Nephron (organoid): ENCODE measurements around the gene ASTN2.

Experiments used
- H3K27ac Mint-ChIP-seq, 3 experiments: 2 replicates each; pipeline ENCODE4 v1.8.0; 2020; ENCODE audit warnings: mixed read lengths in 3 of 3, mild to moderate bottlenecking in 2 of 3, moderate library complexity in 1 of 3
- H3K27me3 Mint-ChIP-seq: 2 replicates; pipeline ENCODE4 v1.8.0; 2021; ENCODE audit warnings: low read depth, mild to moderate bottlenecking, moderate library complexity, mixed read lengths
- H3K36me3 Mint-ChIP-seq: 2 replicates; pipeline ENCODE4 v1.8.0; 2020; ENCODE audit warnings: low read depth, mixed read lengths
- H3K4me1 Mint-ChIP-seq: 2 replicates; pipeline ENCODE4 v1.8.0; 2020; ENCODE audit warnings: mixed read lengths
- H3K4me3 Mint-ChIP-seq, 3 experiments: 2 replicates each; pipeline ENCODE4 v1.8.0; 2020; ENCODE audit warnings: mild to moderate bottlenecking in 3 of 3, mixed read lengths in 3 of 3, moderate library complexity in 2 of 3
- H3K9me3 Mint-ChIP-seq: 2 replicates; pipeline ENCODE4 v1.8.0; 2020; ENCODE audit warnings: mixed read lengths
- TF ChIP-seq, protein P1 (sequence below), 3 experiments: fragments of 200-600 bp; sonication (generic); IDR thresholded peaks; one replicate each; pipeline ENCODE4 v1.5.0; 2021; ENCODE audit warnings: antibody characterized with exemption in 3 of 3; ENCODE audit not compliant: unreplicated experiment in 3 of 3

Gene ASTN2

DNA sequence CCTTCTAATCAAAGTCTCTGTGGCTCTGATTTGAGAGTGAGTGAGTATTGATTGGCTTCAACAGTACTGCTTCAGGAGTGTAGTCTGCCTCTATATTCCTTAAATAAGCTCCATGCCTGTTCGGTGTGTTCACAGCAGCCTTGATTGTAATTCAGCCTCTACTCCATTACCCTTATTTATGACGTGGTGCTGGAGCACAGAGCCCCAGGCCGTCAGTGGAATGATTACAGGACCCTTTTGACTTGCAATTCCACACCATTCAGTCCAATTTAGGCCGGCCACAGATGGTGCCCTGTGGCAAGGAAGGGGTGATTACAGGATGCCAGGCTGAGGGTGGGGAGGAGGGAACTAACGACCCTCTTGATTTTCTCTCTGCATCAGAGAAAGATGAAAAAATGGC, 110.3 kb downstream of the ASTN2 start:
- no peak overlapping the region for H3K27ac Mint-ChIP-seq
- H3K36me3 Mint-ChIP-seq = no peaks in the 10 kb centered on the region
- TF ChIP-seq, protein P1, sequence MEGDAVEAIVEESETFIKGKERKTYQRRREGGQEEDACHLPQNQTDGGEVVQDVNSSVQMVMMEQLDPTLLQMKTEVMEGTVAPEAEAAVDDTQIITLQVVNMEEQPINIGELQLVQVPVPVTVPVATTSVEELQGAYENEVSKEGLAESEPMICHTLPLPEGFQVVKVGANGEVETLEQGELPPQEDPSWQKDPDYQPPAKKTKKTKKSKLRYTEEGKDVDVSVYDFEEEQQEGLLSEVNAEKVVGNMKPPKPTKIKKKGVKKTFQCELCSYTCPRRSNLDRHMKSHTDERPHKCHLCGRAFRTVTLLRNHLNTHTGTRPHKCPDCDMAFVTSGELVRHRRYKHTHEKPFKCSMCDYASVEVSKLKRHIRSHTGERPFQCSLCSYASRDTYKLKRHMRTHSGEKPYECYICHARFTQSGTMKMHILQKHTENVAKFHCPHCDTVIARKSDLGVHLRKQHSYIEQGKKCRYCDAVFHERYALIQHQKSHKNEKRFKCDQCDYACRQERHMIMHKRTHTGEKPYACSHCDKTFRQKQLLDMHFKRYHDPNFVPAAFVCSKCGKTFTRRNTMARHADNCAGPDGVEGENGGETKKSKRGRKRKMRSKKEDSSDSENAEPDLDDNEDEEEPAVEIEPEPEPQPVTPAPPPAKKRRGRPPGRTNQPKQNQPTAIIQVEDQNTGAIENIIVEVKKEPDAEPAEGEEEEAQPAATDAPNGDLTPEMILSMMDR (IDR thresholded peaks at IDR 0.05; ENCODE audit: unreplicated experiment in 3 of 3) = no peak
- H3K27me3 Mint-ChIP-seq = peaks cover 12% of the 10 kb centered on the region
- H3K9me3 Mint-ChIP-seq = no peaks in the 10 kb centered on the region
- no peaks in the 10 kb centered on the region for H3K4me1 Mint-ChIP-seq
- no peak overlapping the region for H3K4me3 Mint-ChIP-seq

DNA sequence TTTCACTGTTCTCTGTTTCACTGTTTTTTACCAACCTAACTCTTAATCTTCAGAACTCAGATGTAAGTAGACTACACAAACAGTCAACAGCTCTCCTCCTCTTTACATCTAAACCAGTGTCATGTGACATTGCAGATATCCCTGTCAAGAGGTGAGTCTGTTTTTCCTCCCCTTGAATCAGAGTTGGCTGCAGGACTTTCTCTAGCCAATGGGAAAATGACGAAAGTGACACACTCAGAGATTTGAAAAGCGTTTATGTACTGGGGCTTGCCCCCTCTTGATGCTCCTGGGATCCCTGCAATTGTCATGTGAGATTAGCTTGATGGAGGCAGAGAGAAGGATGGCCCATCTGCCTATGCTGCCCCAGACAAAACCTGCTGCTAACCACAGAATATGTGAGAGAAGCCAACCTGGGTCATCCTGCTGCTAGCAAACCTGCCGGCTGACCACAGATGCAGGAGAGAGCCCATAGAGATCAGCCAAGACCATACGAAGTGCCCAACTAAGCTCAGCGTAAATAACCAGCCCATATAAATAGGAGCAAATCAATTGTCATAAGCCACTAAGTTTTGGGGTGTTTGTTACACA, 111.1 kb downstream of the ASTN2 start:
- H3K36me3 Mint-ChIP-seq = no peaks in the 10 kb centered on the region
- no peaks in the 10 kb centered on the region for H3K4me1 Mint-ChIP-seq
- H3K27ac Mint-ChIP-seq = no peak overlapping the region

DNA sequence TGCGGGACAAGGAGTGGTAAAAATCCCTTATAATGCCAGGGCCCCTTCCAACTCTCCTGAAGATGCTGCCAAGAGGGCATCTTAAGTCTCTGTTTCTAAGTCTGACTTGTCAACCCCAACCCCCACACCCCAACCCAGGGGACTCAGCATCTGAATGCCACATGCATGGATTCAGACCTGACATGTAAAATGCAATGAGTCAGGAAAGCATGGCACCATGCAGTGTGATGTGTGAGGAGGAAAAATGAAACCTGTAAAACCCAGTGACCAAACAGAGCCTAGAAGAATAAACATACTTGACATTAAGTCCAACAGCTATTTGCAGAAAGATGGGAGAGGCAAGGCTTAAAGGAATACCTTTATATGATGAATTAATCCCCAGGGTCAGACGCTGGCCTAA, 112.4 kb downstream of the ASTN2 start:
- Mint-ChIP-seq H3K9me3 (no peaks in the 10 kb centered on the region), H3K4me3 (no peak overlapping the region), H3K36me3 (no peaks in the 10 kb centered on the region), H3K4me1 (no peaks in the 10 kb centered on the region), H3K27me3 (peaks cover 15% of the 10 kb centered on the region), H3K27ac (no peak overlapping the region)
- TF ChIP-seq, protein P1 (IDR thresholded peaks at IDR 0.05; ENCODE audit: unreplicated experiment in 3 of 3) = no peak

More for the DNA sequence above, 111.1 kb downstream of the ASTN2 start:
- TF ChIP-seq, protein P1 (IDR thresholded peaks at IDR 0.05; ENCODE audit: unreplicated experiment in 3 of 3) = no peak
- H3K9me3 Mint-ChIP-seq = no peaks in the 10 kb centered on the region
- peaks cover 15% of the 10 kb centered on the region for H3K27me3 Mint-ChIP-seq
- H3K4me3 Mint-ChIP-seq = no peak overlapping the region

DNA sequence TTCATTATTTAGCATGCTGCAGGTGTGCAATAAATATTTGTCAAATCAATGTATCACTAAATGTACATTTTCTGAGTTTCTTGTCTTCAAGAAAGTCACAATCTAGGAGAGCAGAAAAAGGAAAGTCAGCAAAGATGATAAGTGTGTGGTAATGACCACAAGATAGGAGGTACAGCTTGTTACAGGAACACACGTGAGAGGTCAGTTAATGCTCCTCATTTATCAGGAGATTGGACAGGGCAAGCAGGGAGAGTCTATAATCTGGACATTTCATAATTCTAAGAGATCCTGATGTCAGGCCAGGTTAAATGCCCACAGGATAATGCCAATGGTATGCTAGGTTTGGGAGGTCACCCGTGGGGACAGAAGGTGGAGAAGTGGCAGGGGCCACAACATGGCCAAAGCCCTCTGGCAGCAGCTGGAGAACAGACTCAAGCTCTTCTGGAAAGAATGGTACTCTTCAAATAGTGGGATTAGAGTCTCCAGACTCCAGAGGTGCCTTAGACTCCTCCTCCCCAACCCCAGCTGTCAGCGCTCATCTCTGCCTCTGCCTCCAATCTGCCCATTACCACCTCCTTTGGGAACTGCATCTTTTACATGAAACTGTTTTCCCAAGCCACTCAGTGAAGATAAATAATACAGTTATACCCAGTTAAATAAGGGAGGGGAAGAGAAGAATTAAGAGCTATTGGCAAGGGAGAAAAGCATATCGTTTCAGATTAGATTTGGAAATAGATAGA, 114.3 kb downstream of the ASTN2 start:
- Mint-ChIP-seq H3K27me3 (peaks cover 18% of the 10 kb centered on the region), H3K4me3 (no peak overlapping the region), H3K36me3 (no peaks in the 10 kb centered on the region), H3K9me3 (no peaks in the 10 kb centered on the region), H3K4me1 (no peaks in the 10 kb centered on the region), H3K27ac (no peak overlapping the region)
- TF ChIP-seq, protein P1 (IDR thresholded peaks at IDR 0.05; ENCODE audit: unreplicated experiment in 3 of 3) = no peak

DNA sequence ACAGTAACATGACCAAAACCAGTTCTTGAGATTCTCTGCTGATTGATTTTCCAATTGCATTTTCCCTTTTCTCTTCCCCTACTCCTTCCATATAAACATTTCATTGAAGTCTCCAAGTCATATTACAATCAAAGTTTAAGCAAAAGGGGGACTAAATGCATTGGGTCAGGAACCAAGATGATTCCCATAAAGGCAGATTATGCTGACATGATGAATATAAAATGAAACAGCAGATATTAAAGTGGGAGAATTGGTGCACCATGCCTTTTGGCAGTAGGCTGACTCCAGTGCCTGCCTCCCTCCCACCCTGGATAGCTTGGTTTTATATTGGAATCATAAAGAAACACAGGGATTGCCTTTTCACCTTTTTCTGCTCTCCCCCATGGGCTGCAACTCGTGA, 118.4 kb downstream of the ASTN2 start:
- TF ChIP-seq, protein P1 (IDR thresholded peaks at IDR 0.05; ENCODE audit: unreplicated experiment in 3 of 3) = no peak
- no peaks in the 10 kb centered on the region for H3K36me3 Mint-ChIP-seq

More for the DNA sequence above, 118.4 kb downstream of the ASTN2 start:
- Mint-ChIP-seq H3K27me3 (peaks cover 7% of the 10 kb centered on the region), H3K4me3 (no peak overlapping the region), H3K4me1 (peaks cover 11% of the 10 kb centered on the region), H3K9me3 (no peaks in the 10 kb centered on the region), H3K27ac (no peak overlapping the region)
